ENCODE measurements around the gene PSMD3. TPM values are rescaled to one million over a fixed set of nuclear protein-coding genes. Genes with fewer than 3 reads are reported as not detected.
"Not testable (repeated sequence)": the region's sequence is repeated elsewhere in the genome, so short reads cannot be mapped to it uniquely, and the experiment has no call there.

PSMD3 gene
- total RNA-seq, 2 experiments from 2014 or later = 193 to 197 TPM

GRCh38 chr17:39979893-39980350 is 685 bp upstream of the PSMD3 start:
- ChIA-PET CTCF (interaction anchor here (0.7 to 2.6 kb wide), 20 partner anchors 8 to 358 kb away, joined by 3 to 28 read pairs (median 4); partner anchors contain the start of gene NR1D1), POLR2A (interaction anchor here (0.6 to 1.6 kb wide), 7 partner anchors 22 to 250 kb away, joined by 3 to 8 read pairs (median 5); partner anchors contain the start of gene MED24)

GRCh38 chr17:39981207-39981741 is 667 bp downstream of the PSMD3 start:
- POLR2A ChIA-PET = interaction anchor here (0.7 to 1.1 kb wide), 4 partner anchors 25 to 353 kb away, joined by 3 to 6 read pairs (median 4); no protein-coding TSS in a partner anchor
- CTCF ChIA-PET = interaction anchor here (0.7 to 2.6 kb wide), 19 partner anchors 11 to 359 kb away, joined by 3 to 28 read pairs (median 4); no protein-coding TSS in a partner anchor

GRCh38 chr17:39981766-39982375 is 1.3 kb downstream of the PSMD3 start:
- POLR2A ChIA-PET = no interaction called here

GRCh38 chr17:39988206-39988810 is 7.7 kb downstream of the PSMD3 start:
- ChIA-PET POLR2A (interaction anchor here (0.6 kb wide), 1 partner anchor 15 kb away, joined by 5 read pairs; no protein-coding TSS in a partner anchor), CTCF (no interaction called here)

More at GRCh38 chr17:39981766-39982375, 1.3 kb downstream of the PSMD3 start:
- CTCF ChIA-PET = interaction anchor here (0.8 kb wide), 1 partner anchor 327 kb away, joined by 3 read pairs; no protein-coding TSS in a partner anchor

GRCh38 chr17:39994448-39994847 is 13.8 kb downstream of the PSMD3 start:
- ChIA-PET CTCF (no interaction called here), POLR2A (no interaction called here)

DNA sequence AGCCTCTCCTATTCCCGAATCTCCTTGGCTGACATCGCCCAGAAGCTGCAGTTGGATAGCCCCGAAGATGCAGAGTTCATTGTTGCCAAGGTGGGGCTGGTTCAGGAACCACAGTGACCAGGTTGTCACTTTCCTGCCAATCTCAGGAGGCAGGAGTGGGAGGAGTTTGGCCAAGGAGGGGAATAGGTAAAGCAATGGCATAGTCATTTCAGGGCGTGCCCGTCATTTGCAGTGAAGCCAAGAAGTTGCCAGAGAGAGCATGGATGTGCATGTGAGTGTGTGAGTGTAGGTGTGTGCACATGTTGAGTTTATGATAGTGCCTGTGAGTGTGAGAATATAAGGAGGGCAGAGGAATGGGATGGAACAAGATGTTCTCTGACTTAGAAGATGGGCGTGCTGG is 14.8 kb downstream of the PSMD3 start:
- CTCF ChIA-PET = interaction anchor here (1.5 kb wide), 1 partner anchor 32 kb away, joined by 4 read pairs; no protein-coding TSS in a partner anchor

GRCh38 chr17:39996162-39996561 is 15.6 kb downstream of the PSMD3 start:
- POLR2A ChIA-PET = interaction anchor here (0.7 kb wide), 1 partner anchor 316 kb away, joined by 3 read pairs; no protein-coding TSS in a partner anchor
- CTCF ChIA-PET = interaction anchor here (0.5 to 1.5 kb wide), 3 partner anchors 16 to 480 kb away, joined by 3 to 4 read pairs (median 3); no protein-coding TSS in a partner anchor

More for the DNA sequence above, 14.8 kb downstream of the PSMD3 start:
- POLR2A ChIA-PET = interaction anchor here (0.7 kb wide), 1 partner anchor 316 kb away, joined by 3 read pairs; no protein-coding TSS in a partner anchor

- POLR2A ChIA-PET = no interaction called here
- CTCF ChIA-PET = interaction anchor here (0.9 to 1.5 kb wide), 3 partner anchors 17 to 31 kb away, joined by 3 to 4 read pairs (median 3); partner anchors contain the start of gene CSF3
Measured at GRCh38 chr17:39996800-39997199, 16.2 kb downstream of the PSMD3 start.

DNA sequence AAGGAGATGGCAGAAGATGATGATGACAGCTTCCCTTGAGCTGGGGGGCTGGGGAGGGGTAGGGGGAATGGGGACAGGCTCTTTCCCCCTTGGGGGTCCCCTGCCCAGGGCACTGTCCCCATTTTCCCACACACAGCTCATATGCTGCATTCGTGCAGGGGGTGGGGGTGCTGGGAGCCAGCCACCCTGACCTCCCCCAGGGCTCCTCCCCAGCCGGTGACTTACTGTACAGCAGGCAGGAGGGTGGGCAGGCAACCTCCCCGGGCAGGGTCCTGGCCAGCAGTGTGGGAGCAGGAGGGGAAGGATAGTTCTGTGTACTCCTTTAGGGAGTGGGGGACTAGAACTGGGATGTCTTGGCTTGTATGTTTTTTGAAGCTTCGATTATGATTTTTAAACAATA is 16.9 kb downstream of the PSMD3 start:
- ChIA-PET POLR2A (no interaction called here), CTCF (interaction anchor here (0.6 to 1.1 kb wide), 4 partner anchors 17 to 90 kb away, joined by 3 to 4 read pairs (median 4); partner anchors contain the start of genes CSF3 and PSMD3)

DNA sequence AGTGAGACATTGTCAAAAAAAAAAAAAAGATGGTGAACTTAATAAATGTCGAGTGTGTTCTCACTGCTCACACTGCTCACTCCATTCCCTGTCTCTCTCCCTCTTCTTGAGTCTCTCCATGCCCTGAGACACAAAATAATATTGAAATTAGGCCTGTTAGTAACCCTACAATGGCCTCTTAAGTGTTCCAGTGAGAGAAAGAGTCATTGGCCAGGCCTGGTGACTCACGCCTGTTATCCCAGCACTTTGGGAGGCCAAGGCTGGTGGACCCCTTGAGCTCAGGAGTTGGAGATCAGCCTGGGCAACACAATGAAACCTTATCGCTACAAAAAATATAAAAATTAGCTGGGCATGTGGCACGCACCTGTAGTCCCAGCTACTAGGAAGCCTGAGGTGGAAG is 18.5 kb downstream of the PSMD3 start:
- CTCF ChIA-PET = no interaction called here
- POLR2A ChIA-PET = no interaction called here

DNA sequence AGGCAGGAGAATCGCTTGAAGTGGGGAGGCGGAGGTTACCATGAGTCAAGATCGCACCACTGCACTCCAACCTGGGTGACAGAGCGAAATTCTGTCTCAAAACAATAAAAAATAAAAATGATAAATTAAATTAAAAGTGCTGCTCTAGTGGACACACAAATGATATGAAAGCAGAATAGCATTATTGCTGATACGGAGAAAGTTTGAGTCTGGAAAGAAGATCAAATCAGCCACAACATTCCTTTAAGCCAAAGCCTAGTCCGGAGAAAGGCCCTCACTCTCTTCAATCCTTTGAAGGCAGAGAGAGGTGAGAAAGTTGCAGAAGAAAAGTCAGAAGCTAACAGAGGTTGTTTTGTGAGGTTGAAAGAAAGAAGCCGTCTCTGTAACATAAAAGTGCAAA is 19.6 kb downstream of the PSMD3 start:
- ChIA-PET CTCF (no interaction called here), POLR2A (no interaction called here)

DNA sequence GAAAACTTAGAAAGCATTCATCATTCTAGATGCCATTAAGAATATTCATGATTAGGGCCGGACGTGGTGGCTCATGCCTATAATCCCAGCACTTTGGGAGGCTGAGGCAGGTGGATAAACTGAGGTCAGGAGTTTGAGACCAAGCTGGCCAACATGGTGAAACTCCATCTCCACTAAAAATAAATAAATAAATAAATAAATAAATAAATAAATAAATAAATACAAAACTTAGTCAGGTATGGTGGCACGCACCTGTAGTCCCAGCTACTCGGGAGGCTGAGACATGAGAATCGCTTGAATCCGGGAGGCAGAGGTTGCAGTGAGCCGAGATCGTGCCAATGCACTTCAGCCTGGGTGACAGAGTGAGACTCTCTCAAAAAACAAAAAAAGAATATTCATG is 20.7 kb downstream of the PSMD3 start:
- CTCF ChIA-PET, POLR2A ChIA-PET: not testable (repeated sequence)

GRCh38 chr17:40004072-40004471 is 23.5 kb downstream of the PSMD3 start:
- ChIA-PET CTCF (interaction anchor here (1.0 kb wide), 1 partner anchor 9 kb away, joined by 4 read pairs; no protein-coding TSS in a partner anchor), POLR2A (no interaction called here)

- POLR2A ChIA-PET = no interaction called here
- CTCF ChIA-PET = no interaction called here
Measured at GRCh38 chr17:40004712-40005111, 24.1 kb downstream of the PSMD3 start.

GRCh38 chr17:40005520-40005919 is 24.9 kb downstream of the PSMD3 start:
- POLR2A ChIA-PET = no interaction called here

GRCh38 chr17:40010946-40011500 is 30.4 kb downstream of the PSMD3 start:
- POLR2A ChIA-PET = not testable (repeated sequence)
- CTCF ChIA-PET = interaction anchor here (0.9 to 1.1 kb wide), 2 partner anchors 15 to 17 kb away, joined by 3 to 4 read pairs; no protein-coding TSS in a partner anchor

More at GRCh38 chr17:40005520-40005919, 24.9 kb downstream of the PSMD3 start:
- CTCF ChIA-PET = no interaction called here

GRCh38 chr17:40012017-40012647 is 31.5 kb downstream of the PSMD3 start:
- POLR2A ChIA-PET = not testable (repeated sequence)

GRCh38 chr17:40014375-40014980 is 33.9 kb downstream of the PSMD3 start:
- ChIA-PET CTCF (interaction anchor here (1.0 to 2.4 kb wide), 5 partner anchors 12 to 99 kb away, joined by 3 to 14 read pairs (median 3); no protein-coding TSS in a partner anchor), POLR2A (no interaction called here)

More at GRCh38 chr17:40012017-40012647, 31.5 kb downstream of the PSMD3 start:
- CTCF ChIA-PET = interaction anchor here (1.1 to 1.6 kb wide), 3 partner anchors 14 to 178 kb away, joined by 3 to 4 read pairs (median 4); no protein-coding TSS in a partner anchor

Measured in activated CD8-positive, alpha-beta memory T cell treated with anti-CD3 and anti-CD28 coated beads for 36 hours (primary cell).